Mesenchymal stem cell (in vitro differentiated cells and primary cell): ENCODE measurements around the gene CHRNA4.

Experiments
- DNase-seq: peaks from one replicate; pipeline ENCODE4 v3.0.0-alpha.2; 2013
- H2AFZ ChIP-seq: one replicate; pipeline ENCODE4 v1.6.1; 2013; ENCODE audit warnings: low read depth, mild to moderate bottlenecking, control low read depth, inconsistent platforms, low read length, moderate library complexity
- H2AK5ac ChIP-seq: 2 replicates; pipeline ENCODE4 v1.6.1; 2013; ENCODE audit warnings: low read length, moderate library complexity, mild to moderate bottlenecking, inconsistent platforms; ENCODE audit not compliant: severe bottlenecking
- H2BK120ac ChIP-seq: one replicate; pipeline ENCODE4 v1.6.1; 2013; ENCODE audit warnings: low read depth, mild to moderate bottlenecking, inconsistent platforms, low read length, moderate library complexity
- H2BK12ac ChIP-seq, 2 experiments: one replicate each; pipeline ENCODE4 v1.6.1; 2013; ENCODE audit warnings: inconsistent platforms in 2 of 2, low read length in 2 of 2, mild to moderate bottlenecking in 2 of 2, moderate library complexity in 2 of 2, control low read depth in 1 of 2
- H2BK15ac ChIP-seq: one replicate; pipeline ENCODE4 v1.6.1; 2013; ENCODE audit warnings: mild to moderate bottlenecking, low read depth, inconsistent platforms; ENCODE audit not compliant: poor library complexity, severe bottlenecking
- H2BK5ac ChIP-seq: 2 replicates; pipeline ENCODE4 v1.6.1; 2013; ENCODE audit warnings: low read depth, mild to moderate bottlenecking, low read length, control low read depth, inconsistent platforms; ENCODE audit not compliant: poor library complexity, severe bottlenecking
- H3K14ac ChIP-seq, 2 experiments: one replicate each; pipeline ENCODE4 v1.6.1; 2013; ENCODE audit warnings: inconsistent platforms in 2 of 2, low read length in 2 of 2, control low read depth in 1 of 2, mild to moderate bottlenecking in 1 of 2, moderate library complexity in 1 of 2
- H3K18ac ChIP-seq, 2 experiments: one replicate each; pipeline ENCODE4 v1.6.1; 2013; ENCODE audit warnings: inconsistent platforms in 2 of 2, low read length in 2 of 2, control low read depth in 1 of 2, low read depth in 1 of 2, mild to moderate bottlenecking in 1 of 2
- H3K23ac ChIP-seq, 2 experiments: one replicate each; pipeline ENCODE4 v1.6.1; 2013; ENCODE audit warnings: inconsistent platforms in 2 of 2, low read length in 2 of 2, mild to moderate bottlenecking in 2 of 2, moderate library complexity in 2 of 2, control low read depth in 1 of 2
- H3K27ac ChIP-seq: 2 replicates; pipeline ENCODE4 v1.5.1; 2013; ENCODE audit warnings: mild to moderate bottlenecking, moderate library complexity, low read length, control low read depth, inconsistent platforms; ENCODE audit not compliant: poor library complexity, severe bottlenecking
- H3K27me3 ChIP-seq, 2 experiments: 2 replicates each; pipeline versions ENCODE4 v1.6.1 to v1.7.0; 2013; ENCODE audit warnings: low read length in 2 of 2, mild to moderate bottlenecking in 2 of 2, moderate library complexity in 2 of 2, control low read depth in 1 of 2, inconsistent platforms in 1 of 2; ENCODE audit not compliant: control insufficient read depth in 1 of 2, insufficient read depth in 1 of 2
- H3K36me3 ChIP-seq, 2 experiments: 2 replicates each; pipeline versions ENCODE4 v1.6.1 to v1.7.0; 2013; ENCODE audit warnings: low read length in 2 of 2, control low read depth in 1 of 2, inconsistent platforms in 1 of 2, low read depth in 1 of 2, mild to moderate bottlenecking in 1 of 2; ENCODE audit not compliant: insufficient read depth in 2 of 2, control insufficient read depth in 1 of 2
- H3K4ac ChIP-seq, 2 experiments: one replicate each; pipeline ENCODE4 v1.6.1; 2013; ENCODE audit warnings: inconsistent platforms in 2 of 2, low read length in 2 of 2, mild to moderate bottlenecking in 2 of 2, moderate library complexity in 2 of 2, control low read depth in 1 of 2, low read depth in 1 of 2
- H3K4me1 ChIP-seq: 2 replicates; pipeline ENCODE4 v1.6.1; 2013; ENCODE audit warnings: low read depth, low read length, control low read depth; ENCODE audit not compliant: control insufficient read depth, insufficient read depth
- H3K4me2 ChIP-seq: 2 replicates; pipeline ENCODE4 v1.6.1; 2013; ENCODE audit warnings: low read length, mild to moderate bottlenecking, inconsistent platforms; ENCODE audit not compliant: poor library complexity, severe bottlenecking
- H3K4me3 ChIP-seq, 2 experiments: 2 replicates each; pipeline versions ENCODE4 v1.5.1 to v1.7.0; 2013; ENCODE audit warnings: low read length in 2 of 2, mild to moderate bottlenecking in 2 of 2, control low read depth in 1 of 2, low read depth in 1 of 2; ENCODE audit not compliant: insufficient read depth in 1 of 2
- H3K79me1 ChIP-seq: replicated peaks from 2 replicates; pipeline ENCODE4 v1.6.1; 2013; ENCODE audit warnings: mild to moderate bottlenecking, control low read depth, low read length, inconsistent platforms; ENCODE audit not compliant: poor library complexity, severe bottlenecking
- H3K9ac ChIP-seq: 2 replicates; pipeline ENCODE4 v1.7.0; 2013; ENCODE audit warnings: mild to moderate bottlenecking, low read length, moderate library complexity
- H3K9me3 ChIP-seq: 2 replicates; pipeline ENCODE4 v1.7.0; 2013; ENCODE audit warnings: mild to moderate bottlenecking, low read length; ENCODE audit not compliant: control insufficient read depth
- H4K8ac ChIP-seq: one replicate; pipeline ENCODE4 v1.6.1; 2013; ENCODE audit warnings: inconsistent platforms, mild to moderate bottlenecking, low read length, moderate library complexity
- H4K91ac ChIP-seq: one replicate; pipeline ENCODE4 v1.6.1; 2013; ENCODE audit warnings: mild to moderate bottlenecking, low read length, inconsistent platforms
- WGBS: methylation state at CpG from one replicate; pipeline ENCODE4 v1.1.7; 2013; ENCODE audit warnings: mixed read lengths; 5-methylcytosine and 5-hydroxymethylcytosine counted together

Gene CHRNA4

GRCh38 chr20:63331741-63332400 is 29.3 kb downstream of the CHRNA4 start:
- no peak overlapping the region for H4K8ac ChIP-seq
- no peaks in the 10 kb centered on the region for H3K79me1 ChIP-seq
- H3K9ac ChIP-seq: no peak overlapping the region
- H2AK5ac ChIP-seq: no peak overlapping the region
- H2BK12ac ChIP-seq: no peak overlapping the region
- H3K4ac ChIP-seq: no peak overlapping the region
- H3K23ac ChIP-seq: no peak overlapping the region
- no peak overlapping the region for H3K18ac ChIP-seq
- H3K14ac ChIP-seq: no peak overlapping the region
- no peak for DNase-seq
- 86% methylated on average over 8 of the region's 8 CpGs for WGBS
- no peak overlapping the region for H4K91ac ChIP-seq
- peaks cover 11% of the 10 kb centered on the region for H3K9me3 ChIP-seq
- no peak overlapping the region for H3K4me2 ChIP-seq
- H2BK5ac ChIP-seq: no peak overlapping the region
- no peak overlapping the region for H2BK120ac ChIP-seq
- peaks cover 25 to 49% of the 10 kb centered on the region in 2 experiments for H3K27me3 ChIP-seq
- no peak overlapping the region for H2BK15ac ChIP-seq
- H3K4me3 ChIP-seq: no peak overlapping the region
- no peak overlapping the region for H3K27ac ChIP-seq
- H2AFZ ChIP-seq: no peak overlapping the region
- H3K4me1 ChIP-seq: peaks cover 4% of the 10 kb centered on the region
- no peaks in the 10 kb centered on the region for H3K36me3 ChIP-seq

GRCh38 chr20:63330940-63331339 is 30.2 kb downstream of the CHRNA4 start:
- Histone ChIP-seq H2BK5ac (no peak overlapping the region), H2AK5ac (no peak overlapping the region), H3K9ac (no peak overlapping the region), H3K4ac (no peak overlapping the region), H3K4me3 (no peak overlapping the region), H3K9me3 (peaks cover 11% of the 10 kb centered on the region), H3K14ac (no peak overlapping the region), H2AFZ (no peak overlapping the region), H3K4me1 (peaks cover 2% of the 10 kb centered on the region), H3K27ac (no peak overlapping the region), H3K27me3 (peaks cover 19 to 40% of the 10 kb centered on the region in 2 experiments), H3K18ac (no peak overlapping the region), H3K36me3 (no peaks in the 10 kb centered on the region), H3K79me1 (no peaks in the 10 kb centered on the region), H2BK120ac (no peak overlapping the region), H2BK15ac (no peak overlapping the region), H4K8ac (no peak overlapping the region), H3K4me2 (no peak overlapping the region), H3K23ac (no peak overlapping the region), H2BK12ac (no peak overlapping the region), H4K91ac (no peak overlapping the region)
- WGBS: 75% methylated on average over 11 of the region's 13 CpGs
- no peak for DNase-seq

GRCh38 chr20:63330084-63330760 is 30.9 kb downstream of the CHRNA4 start:
- Histone ChIP-seq H3K4ac (no peak overlapping the region), H3K9ac (no peak overlapping the region), H2BK15ac (no peak overlapping the region), H2BK5ac (no peak overlapping the region), H2AK5ac (no peak overlapping the region), H3K27ac (no peak overlapping the region), H3K23ac (no peak overlapping the region), H2AFZ (no peak overlapping the region), H4K8ac (no peak overlapping the region), H3K18ac (no peak overlapping the region), H4K91ac (no peak overlapping the region), H3K14ac (no peak overlapping the region), H3K4me2 (no peak overlapping the region), H3K9me3 (peaks cover 11% of the 10 kb centered on the region), H3K79me1 (no peaks in the 10 kb centered on the region), H3K4me3 (no peak overlapping the region), H2BK12ac (no peak overlapping the region), H3K27me3 (peaks cover 13 to 34% of the 10 kb centered on the region in 2 experiments), H3K4me1 (peaks cover 2% of the 10 kb centered on the region), H2BK120ac (no peak overlapping the region), H3K36me3 (no peaks in the 10 kb centered on the region)
- WGBS: 90% methylated on average over 17 of the region's 20 CpGs
- DNase-seq: no peak

GRCh38 chr20:63329331-63330083 is 31.6 kb downstream of the CHRNA4 start:
- peaks cover 11% of the 10 kb centered on the region for H3K9me3 ChIP-seq
- 84% methylated on average over 18 of the region's 18 CpGs for WGBS
- H4K91ac ChIP-seq: no peak overlapping the region
- H3K79me1 ChIP-seq: no peaks in the 10 kb centered on the region
- no peak overlapping the region for H3K18ac ChIP-seq
- H3K9ac ChIP-seq: no peak overlapping the region
- H2AFZ ChIP-seq: no peak overlapping the region
- no peak overlapping the region for H2AK5ac ChIP-seq
- H3K4me2 ChIP-seq: no peak overlapping the region
- H3K36me3 ChIP-seq: no peaks in the 10 kb centered on the region
- no peak overlapping the region for H3K14ac ChIP-seq
- no peak overlapping the region for H2BK5ac ChIP-seq
- H2BK15ac ChIP-seq: no peak overlapping the region
- no peak overlapping the region for H3K4me3 ChIP-seq
- no peak overlapping the region for H3K4ac ChIP-seq
- H2BK12ac ChIP-seq: no peak overlapping the region
- no peak overlapping the region for H2BK120ac ChIP-seq
- H3K27me3 ChIP-seq: peaks cover 7 to 35% of the 10 kb centered on the region in 2 experiments
- no peak overlapping the region for H3K27ac ChIP-seq
- H3K4me1 ChIP-seq: peaks cover 2% of the 10 kb centered on the region
- H3K23ac ChIP-seq: no peak overlapping the region
- no peak overlapping the region for H4K8ac ChIP-seq
- no peak for DNase-seq
